Measurements from ENCODE around the gene PPP1R3G. TPM values are rescaled to one million over a fixed set of nuclear protein-coding genes. Genes with fewer than 3 reads are reported as not detected.

The PPP1R3G gene
- total RNA-seq, 2 donors from 2014 or later: 1.0 to 5.5 TPM

DNA sequence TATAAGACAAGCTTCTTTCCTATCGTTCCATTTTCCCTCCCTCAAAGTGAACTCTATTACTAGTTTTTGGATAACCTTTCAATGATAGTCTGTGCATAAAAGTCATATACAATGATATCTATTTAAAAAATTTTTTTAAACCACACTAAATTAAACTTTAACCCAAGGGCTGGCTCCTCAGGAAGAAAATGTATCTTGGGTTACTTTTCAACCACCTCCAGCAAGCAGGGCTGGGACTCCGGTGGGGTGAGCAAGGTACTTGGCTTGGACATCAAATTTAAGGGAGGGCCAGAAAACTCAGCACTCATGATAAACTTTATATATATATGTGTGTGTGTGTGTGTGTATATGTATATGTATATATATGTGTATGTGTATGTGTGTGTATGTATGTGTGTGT, 13.9 kb upstream of the PPP1R3G start:
- Histone ChIP-seq H3K9ac (ENCODE audit: low read depth in 2 of 2, low read length in 2 of 2) (no peak overlapping the region), H3K9me3 (no peaks in the 10 kb centered on the region), H3K4me1 (no peaks in the 10 kb centered on the region), H3K27ac (no peak overlapping the region), H3K36me3 (no peaks in the 10 kb centered on the region), H3K4me3 (no peak overlapping the region), H3K27me3 (no peaks in the 10 kb centered on the region)
- no peak for DNase-seq
- TF ChIP-seq, protein P1, sequence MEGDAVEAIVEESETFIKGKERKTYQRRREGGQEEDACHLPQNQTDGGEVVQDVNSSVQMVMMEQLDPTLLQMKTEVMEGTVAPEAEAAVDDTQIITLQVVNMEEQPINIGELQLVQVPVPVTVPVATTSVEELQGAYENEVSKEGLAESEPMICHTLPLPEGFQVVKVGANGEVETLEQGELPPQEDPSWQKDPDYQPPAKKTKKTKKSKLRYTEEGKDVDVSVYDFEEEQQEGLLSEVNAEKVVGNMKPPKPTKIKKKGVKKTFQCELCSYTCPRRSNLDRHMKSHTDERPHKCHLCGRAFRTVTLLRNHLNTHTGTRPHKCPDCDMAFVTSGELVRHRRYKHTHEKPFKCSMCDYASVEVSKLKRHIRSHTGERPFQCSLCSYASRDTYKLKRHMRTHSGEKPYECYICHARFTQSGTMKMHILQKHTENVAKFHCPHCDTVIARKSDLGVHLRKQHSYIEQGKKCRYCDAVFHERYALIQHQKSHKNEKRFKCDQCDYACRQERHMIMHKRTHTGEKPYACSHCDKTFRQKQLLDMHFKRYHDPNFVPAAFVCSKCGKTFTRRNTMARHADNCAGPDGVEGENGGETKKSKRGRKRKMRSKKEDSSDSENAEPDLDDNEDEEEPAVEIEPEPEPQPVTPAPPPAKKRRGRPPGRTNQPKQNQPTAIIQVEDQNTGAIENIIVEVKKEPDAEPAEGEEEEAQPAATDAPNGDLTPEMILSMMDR (IDR thresholded peaks at IDR 0.05): no peak
- intact Hi-C loops (cut with DNase I): no loop called here

DNA sequence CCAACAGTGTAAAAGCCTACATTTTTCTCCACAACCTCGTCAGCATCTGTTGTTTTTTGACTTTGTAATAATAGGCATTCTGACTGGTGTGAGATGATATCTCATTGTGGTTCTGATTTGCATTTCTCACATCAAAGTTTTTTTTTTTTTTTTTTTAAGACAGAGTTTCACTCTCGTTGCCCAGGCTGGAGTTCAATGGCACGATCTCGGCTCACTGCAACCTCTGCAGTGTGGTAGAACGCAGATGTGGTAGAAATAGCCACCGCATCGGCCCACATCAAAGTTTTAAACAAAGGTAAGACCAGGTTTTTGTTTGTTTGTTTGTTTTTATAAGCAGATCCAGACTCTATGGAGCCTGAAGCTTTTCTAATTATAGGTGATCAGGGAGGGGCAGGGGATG, 12.7 kb upstream of the PPP1R3G start:
- no peak overlapping the region for H3K27ac ChIP-seq
- H3K9me3 ChIP-seq: no peaks in the 10 kb centered on the region
- no peak overlapping the region for H3K9ac ChIP-seq (ENCODE audit: low read depth in 2 of 2, low read length in 2 of 2)
- no peak for DNase-seq
- H3K36me3 ChIP-seq: no peaks in the 10 kb centered on the region
- no peak overlapping the region for H3K4me3 ChIP-seq
- intact Hi-C loops (cut with DNase I): no loop called here
- H3K27me3 ChIP-seq: no peaks in the 10 kb centered on the region
- TF ChIP-seq, protein P1 (IDR thresholded peaks at IDR 0.05): no peak
- H3K4me1 ChIP-seq: no peaks in the 10 kb centered on the region

DNA sequence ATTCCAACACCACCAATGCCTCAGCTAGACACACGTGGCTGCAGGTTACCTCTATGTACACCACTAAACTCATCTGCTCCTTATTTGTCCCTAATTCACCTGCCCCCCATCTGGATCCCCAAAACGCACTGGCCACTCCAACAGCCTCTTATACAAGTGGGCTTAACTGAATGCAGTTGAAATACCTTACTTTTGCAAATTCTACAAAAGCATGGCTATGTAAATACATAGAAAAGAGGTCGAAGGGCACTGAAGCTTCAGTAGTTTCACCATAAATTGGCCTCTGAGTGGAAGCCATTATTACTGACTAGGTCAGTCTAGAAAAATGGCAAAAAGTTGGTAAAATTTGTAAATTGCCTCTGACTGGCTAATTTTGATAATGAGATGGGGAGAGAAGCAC, 11.1 kb upstream of the PPP1R3G start:
- Histone ChIP-seq H3K36me3 (no peaks in the 10 kb centered on the region), H3K9ac (ENCODE audit: low read depth in 2 of 2, low read length in 2 of 2) (no peak overlapping the region), H3K9me3 (no peaks in the 10 kb centered on the region), H3K4me1 (no peaks in the 10 kb centered on the region), H3K27me3 (no peaks in the 10 kb centered on the region), H3K27ac (no peak overlapping the region), H3K4me3 (no peak overlapping the region)
- intact Hi-C loops (cut with DNase I): no loop called here
- no peak for DNase-seq
- TF ChIP-seq, protein P1 (IDR thresholded peaks at IDR 0.05): no peak

DNA sequence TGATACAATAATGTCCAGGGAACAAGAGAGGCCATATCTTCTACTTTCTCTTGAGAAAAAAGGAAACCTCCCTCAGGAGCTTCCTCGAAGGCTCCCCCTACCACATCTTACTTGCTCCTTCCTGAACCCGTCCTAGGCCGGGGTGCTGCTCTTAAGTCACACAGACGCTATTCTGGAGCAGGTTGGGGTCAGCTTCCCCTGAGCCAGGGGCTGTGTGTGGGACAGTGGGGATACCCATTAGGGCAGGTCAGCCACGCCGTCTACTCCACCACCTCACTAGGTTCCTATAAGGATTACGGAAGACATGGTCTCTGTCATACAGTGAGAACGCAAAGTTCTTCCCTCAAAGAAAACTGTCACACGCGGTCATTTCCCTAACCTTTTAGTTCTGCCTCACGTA, 8.2 kb upstream of the PPP1R3G start:
- intact Hi-C loops (cut with DNase I): no loop called here

DNA sequence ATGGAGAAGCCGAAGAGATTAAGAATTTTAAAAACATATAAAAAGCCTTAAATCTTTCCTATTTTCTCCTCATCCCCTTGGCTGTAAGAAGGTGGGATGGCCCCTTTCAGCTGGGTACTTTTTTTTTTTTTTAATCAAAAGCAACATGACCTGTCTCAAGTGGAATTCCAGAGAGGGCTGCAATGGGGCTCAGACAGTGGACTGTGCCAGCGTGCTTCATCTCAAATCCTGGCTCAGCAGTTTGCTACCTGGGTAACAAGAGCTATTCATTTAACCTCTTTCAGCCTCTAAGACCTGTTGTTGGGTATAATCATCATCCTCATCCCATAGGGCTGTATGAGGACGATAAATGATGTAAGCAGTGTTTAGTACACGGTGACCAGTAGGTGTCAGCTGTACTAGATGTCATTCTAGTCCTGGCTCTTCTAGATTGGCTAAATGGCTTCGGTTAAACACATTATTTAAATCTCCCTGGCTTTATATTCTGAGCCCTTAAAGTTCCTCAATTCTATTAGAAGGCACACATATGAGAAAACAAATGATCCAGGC, 6.9 kb upstream of the PPP1R3G start:
- no peaks in the 10 kb centered on the region for H3K27me3 ChIP-seq
- H3K4me3 ChIP-seq: no peak overlapping the region
- intact Hi-C loops (cut with DNase I): no loop called here
- H3K27ac ChIP-seq: no peak overlapping the region
- no peaks in the 10 kb centered on the region for H3K4me1 ChIP-seq
- no peak for DNase-seq
- H3K9me3 ChIP-seq: no peaks in the 10 kb centered on the region
- TF ChIP-seq, protein P1 (IDR thresholded peaks at IDR 0.05): no peak
- no peak overlapping the region for H3K9ac ChIP-seq (ENCODE audit: low read depth in 2 of 2, low read length in 2 of 2)
- no peaks in the 10 kb centered on the region for H3K36me3 ChIP-seq

More for the DNA sequence above, 8.2 kb upstream of the PPP1R3G start:
- no peak for DNase-seq
- Histone ChIP-seq H3K4me3 (no peak overlapping the region), H3K27me3 (no peaks in the 10 kb centered on the region), H3K9ac (ENCODE audit: low read depth in 2 of 2, low read length in 2 of 2) (no peak overlapping the region), H3K27ac (no peak overlapping the region), H3K9me3 (no peaks in the 10 kb centered on the region), H3K36me3 (no peaks in the 10 kb centered on the region), H3K4me1 (no peaks in the 10 kb centered on the region)
- TF ChIP-seq, protein P1 (IDR thresholded peaks at IDR 0.05): no peak

All from colonic mucosa (tissue), 4 donors.